Kidney glomerular epithelial cell (primary cell): ENCODE results near the gene ZBTB8OS.

Source experiments
- DNase-seq: peaks from one replicate; lab custom pipeline; 2025; lab: John Stamatoyannopoulos, UW

ZBTB8OS gene

GRCh38 chr1:32611859-32612188 is 38.5 kb downstream of the ZBTB8OS start:
- no peak for DNase-seq

GRCh38 chr1:32609180-32609579 is 41.2 kb downstream of the ZBTB8OS start:
- DNase-seq: no peak

GRCh38 chr1:32606565-32607371 is 43.6 kb downstream of the ZBTB8OS start:
- no peak for DNase-seq

GRCh38 chr1:32605711-32606424 is 44.5 kb downstream of the ZBTB8OS start:
- no peak for DNase-seq

- no peak for DNase-seq
Measured at GRCh38 chr1:32600034-32600433, 50.3 kb downstream of the ZBTB8OS start.

GRCh38 chr1:32592943-32593342 is 57.4 kb downstream of the ZBTB8OS start:
- no peak for DNase-seq

GRCh38 chr1:32580348-32581017 is 69.9 kb downstream of the ZBTB8OS start:
- DNase-seq: no peak
